Upper lobe of left lung (tissue), 6 donors: ENCODE results near the gene HK3. TPM values are rescaled to one million over a fixed set of nuclear protein-coding genes. Genes with fewer than 3 reads are reported as not detected.

Source experiments
- ATAC-seq, 2 donors: fragments of 200-7000 bp; cut with Tn5 transposase; one replicate each; pipeline ENCODE4 v1.9.1; 2022; ENCODE audit warnings: mild to moderate bottlenecking in 2 of 2, moderate library complexity in 2 of 2; ENCODE audit not compliant: low FRiP score in 2 of 2
- DNase-seq, 2 donors: peaks; one replicate each; pipeline ENCODE4 v3.0.0-alpha.2; 2019 to 2020
- H3K27ac ChIP-seq, 4 donors: fragments of 200-600 bp; sonication (generic); one replicate each; pipeline ENCODE4 v1.5.1; 2016 to 2019
- H3K27me3 ChIP-seq, 4 donors: fragments of 200-600 bp; sonication (generic); one replicate each; pipeline ENCODE4 v1.5.1; 2017 to 2019
- H3K36me3 ChIP-seq, 4 donors: fragments of 200-600 bp; sonication (generic); one replicate each; pipeline ENCODE4 v1.5.1; 2016 to 2019
- H3K4me1 ChIP-seq, 4 donors: fragments of 200-600 bp; sonication (generic); one replicate each; pipeline ENCODE4 v1.5.1; 2018 to 2019
- H3K4me3 ChIP-seq, 4 donors: fragments of 200-600 bp; sonication (generic); one replicate each; pipeline ENCODE4 v1.5.1; 2017 to 2019; ENCODE audit warnings: mild to moderate bottlenecking in 2 of 4, moderate library complexity in 1 of 4
- H3K9me3 ChIP-seq, 4 donors: fragments of 200-600 bp; sonication (generic); one replicate each; pipeline ENCODE4 v1.5.1; 2018 to 2019
- EP300 ChIP-seq, 4 donors: sonication (generic); formaldehyde crosslinking; IDR thresholded peaks; one replicate each; pipeline ENCODE4 v1.5.1; 2017; ENCODE audit warnings: antibody characterized with exemption in 4 of 4, control low read depth in 2 of 4
- POLR2A ChIP-seq, 4 donors: fragments of 450-650 bp; IDR thresholded peaks; one replicate each; pipeline ENCODE4 v1.5.1; 2016 to 2017; ENCODE audit warnings: antibody characterized with exemption in 4 of 4, mild to moderate bottlenecking in 2 of 4
- POLR2AphosphoS5 ChIP-seq, 2 donors: sonication (generic); formaldehyde crosslinking; IDR thresholded peaks; one replicate each; pipeline ENCODE4 v1.5.1; 2017; ENCODE audit warnings: antibody characterized with exemption in 2 of 2
- WGBS, 2 donors: methylation state at CpG; one replicate each; pipeline ENCODE4 v1.1.5; 2017 to 2018; 5-methylcytosine and 5-hydroxymethylcytosine counted together
- total RNA-seq, 6 donors: library from RNA; depleted of rRNA in 4 of 6; stranded (reverse); fragments of >200 nt in 4 of 6; gene quantifications; one replicate each; pipeline versions ENCODE4 v1.1.0 to v1.2.1, GENCODE V29; 2016 to 2021
- TF ChIP-seq, protein P1 (sequence below), 6 experiments: fragments of 450-650 bp in 4 of 6; fragments of 200-600 bp in 2 of 6; sonication (generic) in 2 of 6; IDR thresholded peaks; one replicate each; pipeline ENCODE4 v1.5.1; 2016 to 2019; ENCODE audit warnings: antibody characterized with exemption in 6 of 6
- donor health status: DM: no; HTN: no; CAD: no; lungs with moderate emphysema.
- donor health status: DM: no; HTN: yes; CAD: no; lungs with severe emphysema.

The HK3 gene
- total RNA-seq, 6 donors from 2014 or later: 16.0 to 106 (median 66.4) TPM

DNA sequence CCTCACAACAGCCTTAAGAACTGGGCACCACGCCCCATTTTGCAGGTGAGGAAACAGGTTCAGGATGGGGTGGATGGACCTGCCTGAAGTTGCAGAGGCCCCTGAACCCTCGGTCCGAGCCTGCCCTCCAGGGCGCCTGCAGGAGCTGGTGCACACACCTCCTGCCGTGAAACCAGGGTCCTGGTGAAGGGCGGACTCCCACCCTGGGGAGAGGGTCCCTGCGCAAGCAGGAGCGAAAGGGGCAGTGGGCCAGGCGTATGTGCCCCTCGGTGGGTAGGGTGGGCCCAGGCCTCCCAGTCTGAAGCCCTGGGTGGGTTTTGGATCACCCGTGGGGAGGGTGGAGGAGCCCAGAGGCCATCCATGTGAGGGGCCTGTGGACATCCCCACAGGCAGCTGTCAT, 37.9 kb downstream of the HK3 start:
- no peak for DNase-seq

DNA sequence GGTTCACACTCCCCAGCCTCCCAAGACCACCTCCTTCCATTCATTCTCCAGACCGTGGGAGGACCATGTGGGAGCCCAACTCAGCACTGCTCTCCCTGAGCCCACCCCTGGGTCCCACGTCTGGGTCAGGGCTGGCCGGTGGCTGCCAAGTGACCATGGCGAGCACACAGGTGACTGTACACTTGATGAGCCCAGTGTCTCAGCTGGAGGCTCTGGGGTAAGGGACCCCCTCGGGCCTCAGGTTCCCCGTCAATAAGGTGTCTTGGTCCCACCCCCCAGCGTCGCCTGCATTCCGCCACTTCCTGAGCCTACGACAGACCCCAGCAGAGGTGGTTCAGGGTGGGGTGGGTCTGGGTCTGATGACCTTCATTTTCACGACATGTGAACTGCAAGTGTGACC, 38.8 kb downstream of the HK3 start:
- no peak overlapping the region for H3K27ac ChIP-seq
- 74% methylated on average over 11 of the region's 11 CpGs; no CpG with 5 or more reads in 1 of the 2 donors for WGBS, 2 donors
- no peak overlapping the region for H3K4me3 ChIP-seq
- no peak for TF ChIP-seq EP300 (IDR thresholded peaks at IDR 0.05)
- TF ChIP-seq POLR2AphosphoS5 (IDR thresholded peaks at IDR 0.05): no peak
- TF ChIP-seq, protein P1, sequence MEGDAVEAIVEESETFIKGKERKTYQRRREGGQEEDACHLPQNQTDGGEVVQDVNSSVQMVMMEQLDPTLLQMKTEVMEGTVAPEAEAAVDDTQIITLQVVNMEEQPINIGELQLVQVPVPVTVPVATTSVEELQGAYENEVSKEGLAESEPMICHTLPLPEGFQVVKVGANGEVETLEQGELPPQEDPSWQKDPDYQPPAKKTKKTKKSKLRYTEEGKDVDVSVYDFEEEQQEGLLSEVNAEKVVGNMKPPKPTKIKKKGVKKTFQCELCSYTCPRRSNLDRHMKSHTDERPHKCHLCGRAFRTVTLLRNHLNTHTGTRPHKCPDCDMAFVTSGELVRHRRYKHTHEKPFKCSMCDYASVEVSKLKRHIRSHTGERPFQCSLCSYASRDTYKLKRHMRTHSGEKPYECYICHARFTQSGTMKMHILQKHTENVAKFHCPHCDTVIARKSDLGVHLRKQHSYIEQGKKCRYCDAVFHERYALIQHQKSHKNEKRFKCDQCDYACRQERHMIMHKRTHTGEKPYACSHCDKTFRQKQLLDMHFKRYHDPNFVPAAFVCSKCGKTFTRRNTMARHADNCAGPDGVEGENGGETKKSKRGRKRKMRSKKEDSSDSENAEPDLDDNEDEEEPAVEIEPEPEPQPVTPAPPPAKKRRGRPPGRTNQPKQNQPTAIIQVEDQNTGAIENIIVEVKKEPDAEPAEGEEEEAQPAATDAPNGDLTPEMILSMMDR (IDR thresholded peaks at IDR 0.05): no peak
- TF ChIP-seq POLR2A (IDR thresholded peaks at IDR 0.05): no peak
- DNase-seq (no peak), ATAC-seq (no peak)
- H3K4me1 ChIP-seq: no peaks in the 10 kb centered on the region
- H3K27me3 ChIP-seq: peaks cover 0 to 18% (median 7%) of the 10 kb centered on the region in 4 donors
- no peaks in the 10 kb centered on the region for H3K9me3 ChIP-seq
- H3K36me3 ChIP-seq: no peaks in the 10 kb centered on the region

More for the DNA sequence above, 37.9 kb downstream of the HK3 start:
- Histone ChIP-seq H3K9me3 (no peaks in the 10 kb centered on the region), H3K4me3 (no peak overlapping the region), H3K4me1 (no peaks in the 10 kb centered on the region), H3K36me3 (no peaks in the 10 kb centered on the region), H3K27me3 (peaks cover 0 to 20% (median 9%) of the 10 kb centered on the region in 4 donors), H3K27ac (no peak overlapping the region)
- no peak for ATAC-seq
- no peak for TF ChIP-seq POLR2AphosphoS5 (IDR thresholded peaks at IDR 0.05)
- no peak for TF ChIP-seq EP300 (IDR thresholded peaks at IDR 0.05)
- TF ChIP-seq, protein P1 (IDR thresholded peaks at IDR 0.05): no peak
- no peak for TF ChIP-seq POLR2A (IDR thresholded peaks at IDR 0.05)
- 78 to 80% methylated on average over 1 to 7 of the region's 11 CpGs for WGBS, 2 donors

DNA sequence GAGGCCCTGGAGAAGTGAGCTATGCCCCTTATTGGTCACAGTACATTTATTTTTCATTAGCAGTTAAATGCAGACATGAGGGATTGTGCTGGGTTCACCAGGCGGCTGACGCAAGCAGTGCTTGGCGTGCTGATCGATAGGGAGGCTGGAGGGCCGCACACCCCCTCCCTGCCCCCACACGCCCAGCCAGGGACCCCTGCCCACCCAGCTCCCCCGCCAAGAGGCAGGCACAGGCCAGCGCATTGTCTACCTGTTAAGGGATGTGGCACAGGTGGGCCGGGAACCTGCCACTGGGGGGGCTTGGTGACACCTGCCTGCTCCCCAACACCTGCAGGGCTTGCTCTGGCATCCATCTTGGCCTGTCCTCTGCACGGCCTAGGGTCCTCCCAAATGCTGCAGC, 39.2 kb downstream of the HK3 start:
- TF ChIP-seq, protein P1 (IDR thresholded peaks at IDR 0.05): no peak
- TF ChIP-seq POLR2A (IDR thresholded peaks at IDR 0.05) (no peak), EP300 (IDR thresholded peaks at IDR 0.05) (no peak), POLR2AphosphoS5 (IDR thresholded peaks at IDR 0.05) (no peak)
- peak in 1 of 2 donors; percentile 65 for DNase-seq
- Histone ChIP-seq H3K27me3 (peaks cover 0 to 16% (median 4%) of the 10 kb centered on the region in 4 donors), H3K36me3 (no peaks in the 10 kb centered on the region), H3K4me1 (no peaks in the 10 kb centered on the region), H3K27ac (no peak overlapping the region), H3K4me3 (no peak overlapping the region), H3K9me3 (no peaks in the 10 kb centered on the region)
- ATAC-seq: no peak
- 0 to 78% methylated on average over 1 to 9 of the region's 10 CpGs for WGBS, 2 donors

DNA sequence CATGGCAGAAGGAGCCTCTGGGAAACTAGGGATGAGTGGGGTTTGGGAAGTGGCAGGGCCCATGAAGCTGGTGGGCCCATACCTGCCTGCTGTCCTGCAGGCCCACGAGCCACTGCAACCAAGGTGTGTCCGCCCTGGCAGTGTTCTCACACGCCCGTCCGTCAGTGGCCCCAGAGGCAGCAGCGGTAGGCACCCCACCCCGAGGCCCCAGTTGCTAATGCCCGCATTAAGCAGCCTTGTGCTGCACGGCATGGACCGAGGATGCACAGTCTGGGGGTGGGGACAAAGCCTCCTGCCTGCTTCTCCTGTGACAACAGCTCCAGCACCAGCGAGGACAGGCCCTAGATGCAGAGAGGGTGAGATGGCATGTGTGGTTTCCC, 41.3 kb downstream of the HK3 start:
- no peak overlapping the region for H3K27ac ChIP-seq
- TF ChIP-seq EP300 (IDR thresholded peaks at IDR 0.05) (no peak), POLR2A (IDR thresholded peaks at IDR 0.05) (no peak), POLR2AphosphoS5 (IDR thresholded peaks at IDR 0.05) (no peak)
- TF ChIP-seq, protein P1 (IDR thresholded peaks at IDR 0.05): no peak
- no peak overlapping the region for H3K4me3 ChIP-seq
- H3K27me3 ChIP-seq: peaks cover 0 to 8% (median 2%) of the 10 kb centered on the region in 4 donors
- WGBS, 2 donors: 76 to 83% methylated on average over 8 to 11 of the region's 11 CpGs
- ATAC-seq (no peak), DNase-seq (no peak)
- H3K9me3 ChIP-seq: no peaks in the 10 kb centered on the region
- no peaks in the 10 kb centered on the region for H3K36me3 ChIP-seq
- H3K4me1 ChIP-seq: no peaks in the 10 kb centered on the region

DNA sequence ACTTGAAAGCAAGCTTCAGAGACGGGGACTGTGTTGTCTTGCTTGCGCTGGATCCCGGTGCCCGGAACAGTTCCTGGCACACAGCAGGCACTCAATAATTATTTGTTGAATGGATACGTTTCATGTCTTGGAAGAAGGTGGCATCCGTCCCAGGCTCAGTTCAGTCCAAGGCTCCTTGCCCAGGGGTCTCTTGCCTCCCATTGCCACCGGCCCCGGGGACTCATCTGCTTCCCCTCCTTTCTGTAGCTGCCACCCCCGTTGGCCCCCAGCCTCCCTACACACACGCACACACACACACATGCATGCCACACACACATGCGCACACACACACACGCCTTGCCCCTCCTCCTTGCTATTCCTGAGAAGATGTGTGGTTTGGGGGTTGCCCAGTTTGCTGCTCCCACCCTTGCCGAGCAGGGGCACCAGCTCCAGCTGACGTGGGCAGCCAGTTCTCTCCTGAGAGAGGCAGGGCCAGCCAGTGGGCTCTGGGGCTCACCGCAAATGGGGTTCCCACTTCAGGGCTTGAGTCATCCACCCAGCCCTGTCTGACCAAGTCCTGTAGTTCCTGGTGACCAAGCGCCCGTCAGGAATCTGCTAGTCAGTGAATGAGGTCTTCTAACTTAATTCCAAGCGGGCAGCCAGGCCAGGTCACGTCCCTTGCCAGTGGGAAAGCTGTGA, 41.8 kb downstream of the HK3 start:
- no peaks in the 10 kb centered on the region for H3K4me1 ChIP-seq
- no peak overlapping the region for H3K27ac ChIP-seq
- no peak overlapping the region for H3K4me3 ChIP-seq
- H3K36me3 ChIP-seq: no peaks in the 10 kb centered on the region
- H3K9me3 ChIP-seq: no peaks in the 10 kb centered on the region
- DNase-seq (no peak), ATAC-seq (no peak)
- no peak for TF ChIP-seq EP300 (IDR thresholded peaks at IDR 0.05)
- TF ChIP-seq POLR2AphosphoS5 (IDR thresholded peaks at IDR 0.05): no peak
- no peak for TF ChIP-seq POLR2A (IDR thresholded peaks at IDR 0.05)
- TF ChIP-seq, protein P1 (IDR thresholded peaks at IDR 0.05): no peak
- H3K27me3 ChIP-seq: peaks cover 0 to 6% (median 0%) of the 10 kb centered on the region in 4 donors
- 70 to 73% methylated on average over 16 to 19 of the region's 19 CpGs for WGBS, 2 donors
